C1 segment of cervical spinal cord (tissue), 14 donors: ENCODE measurements around the gene ACTR3.
A peak's percentile ranks its signal among the peaks of the same experiment; 100 is the strongest.

Source experiments
- DNase-seq, 14 donors: peaks; one replicate each; lab custom pipeline; 2025; lab: John Stamatoyannopoulos, UW

ACTR3 gene

DNA sequence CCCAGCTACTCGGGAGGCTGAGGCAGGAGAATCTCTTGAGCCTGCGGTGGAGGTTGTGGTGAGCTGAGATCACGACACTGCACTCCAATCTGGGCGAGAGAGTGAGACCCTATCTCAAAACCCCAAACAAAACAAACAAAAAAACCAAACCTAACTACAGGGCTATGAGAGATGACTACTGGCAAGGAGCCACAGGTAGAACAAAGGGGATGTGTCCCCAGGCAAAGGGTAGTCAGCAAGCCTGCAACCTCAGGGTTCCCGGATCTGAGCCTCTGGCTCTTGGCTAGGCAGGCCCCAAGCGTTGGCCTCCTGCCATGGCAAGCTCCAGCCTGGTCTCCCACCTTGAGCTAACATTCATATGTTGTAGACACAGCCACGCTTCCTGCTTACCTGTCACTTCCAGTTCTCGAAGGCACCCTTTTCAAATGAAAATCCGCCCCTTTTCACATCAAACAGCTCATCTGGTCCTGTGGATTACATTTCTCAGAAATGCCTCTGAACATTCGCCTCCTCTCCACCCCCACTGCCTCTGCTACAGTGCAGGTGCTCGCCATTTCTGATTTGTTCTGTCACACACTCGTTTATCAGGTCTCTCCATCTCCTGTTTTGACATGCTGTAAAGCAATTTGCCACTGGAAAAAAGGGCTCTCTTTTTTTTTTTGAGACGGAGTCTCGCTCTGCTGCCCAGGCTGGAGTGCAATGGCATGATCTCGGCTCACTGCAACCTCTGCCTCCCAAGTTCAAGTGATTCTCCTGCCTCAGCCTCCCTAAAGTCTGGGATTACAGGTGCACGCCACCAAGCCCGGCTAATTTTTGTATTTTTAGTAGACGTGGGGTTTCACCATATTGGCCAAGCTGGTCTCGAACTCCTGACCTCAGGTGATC is 13.1 kb upstream of the ACTR3 start:
- peak in 1 of 14 donors; percentile 44 for DNase-seq

DNA sequence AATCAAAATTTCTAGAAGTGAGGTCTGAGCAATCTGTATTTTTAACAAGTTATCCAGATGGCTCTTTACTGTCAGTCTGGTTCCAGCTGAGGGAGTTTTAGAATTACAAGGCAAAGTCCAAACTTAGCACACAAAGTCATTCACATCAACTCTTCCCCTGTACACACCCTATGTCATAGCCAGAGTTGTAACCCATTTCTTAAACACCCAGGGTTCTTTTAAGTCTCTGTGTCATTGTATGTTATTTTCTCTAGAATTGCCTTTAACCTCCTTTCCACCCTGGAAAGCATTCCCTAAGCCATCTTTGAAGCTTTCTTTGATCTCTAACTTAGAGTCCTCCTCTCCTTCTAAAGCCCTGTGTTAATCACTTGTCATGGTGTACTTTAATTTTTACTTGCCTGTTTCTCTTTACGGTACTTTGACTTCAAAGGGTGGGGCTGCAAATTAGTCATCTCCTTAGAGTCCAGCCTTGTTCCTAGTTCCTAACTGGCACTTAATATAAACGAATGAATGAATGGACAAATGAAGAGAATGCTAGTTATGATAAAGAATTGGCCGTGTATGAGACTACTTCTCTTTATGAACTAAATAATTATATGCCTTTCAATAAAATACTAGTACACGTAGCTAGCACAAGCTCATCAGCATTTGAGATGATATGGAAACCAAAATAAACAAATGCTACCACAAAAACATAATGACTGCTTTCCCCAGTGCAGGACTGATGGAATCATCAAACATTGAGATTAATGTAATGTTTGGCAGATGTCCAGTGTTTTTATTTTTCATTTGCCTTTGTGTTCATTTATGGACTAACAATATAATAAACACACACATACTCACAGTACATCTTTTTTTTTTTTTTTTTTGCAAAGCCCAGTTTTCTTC is 11.9 kb upstream of the ACTR3 start:
- DNase-seq, result no peak

DNA sequence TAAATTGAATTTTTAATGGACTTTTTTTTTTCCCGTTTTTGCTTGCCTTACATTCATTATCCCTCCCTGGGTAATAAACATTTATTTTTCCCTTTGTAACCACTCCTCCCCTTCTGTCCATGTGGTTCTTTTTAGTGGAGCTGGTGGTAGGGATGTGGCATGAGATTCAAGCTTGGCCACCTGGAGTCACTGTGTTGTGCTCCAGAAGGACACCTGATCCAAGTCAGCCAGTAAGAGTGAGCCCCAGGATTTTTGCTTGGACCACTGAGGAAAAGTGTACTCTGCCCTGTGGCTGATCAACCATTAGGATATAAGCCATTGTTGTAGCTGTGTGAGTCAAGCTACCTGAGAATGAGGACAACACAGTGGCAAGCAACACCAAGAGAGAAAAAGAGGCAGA is 11.1 kb upstream of the ACTR3 start:
- DNase-seq, result no peak

DNA sequence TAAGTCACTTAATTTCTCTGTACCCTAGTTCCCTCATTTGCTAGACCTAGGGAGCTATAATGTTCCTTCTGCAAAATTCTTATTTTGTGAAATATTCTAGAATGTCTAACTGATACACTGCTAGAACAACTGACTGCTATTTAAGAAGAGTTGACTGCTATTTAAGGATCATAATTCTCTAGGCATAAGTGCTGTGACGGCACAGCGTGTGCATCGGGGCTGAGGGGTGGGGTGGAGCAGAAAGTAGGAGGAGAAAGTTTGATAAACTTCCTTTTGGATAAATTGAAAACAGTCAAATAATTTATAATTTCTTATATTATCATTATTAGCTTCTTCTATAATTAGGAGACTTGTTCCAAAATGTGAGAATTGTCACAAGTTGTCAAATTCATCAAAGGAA is 10.4 kb upstream of the ACTR3 start:
- no peak for DNase-seq

DNA sequence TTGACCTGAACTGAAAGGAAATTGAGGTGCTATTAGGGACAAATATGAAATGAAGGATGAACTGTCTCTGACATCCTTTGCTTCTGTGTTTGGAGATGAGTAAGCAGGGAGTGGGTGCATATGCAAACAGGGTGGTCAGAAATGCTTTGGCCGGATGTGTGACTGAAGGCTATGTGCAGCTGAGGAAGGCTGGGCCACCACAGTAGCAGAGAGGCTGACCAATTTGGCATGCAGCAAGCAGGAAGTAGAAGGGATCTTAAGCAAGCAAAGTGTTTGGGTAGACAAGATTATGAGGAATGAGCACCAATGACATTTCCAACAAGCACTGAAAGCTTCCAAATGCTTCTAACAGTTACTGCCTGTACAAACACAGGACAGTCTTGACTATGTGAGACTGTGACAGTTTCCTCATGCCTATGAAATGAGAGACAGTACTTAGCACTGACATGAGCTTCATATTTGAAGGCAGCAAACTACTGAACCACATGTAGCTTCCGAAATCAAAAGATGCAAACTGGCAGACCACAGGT is 3.3 kb upstream of the ACTR3 start:
- DNase-seq, result peak in 5 of 14 donors; percentile 9 to 20 (median 17)

DNA sequence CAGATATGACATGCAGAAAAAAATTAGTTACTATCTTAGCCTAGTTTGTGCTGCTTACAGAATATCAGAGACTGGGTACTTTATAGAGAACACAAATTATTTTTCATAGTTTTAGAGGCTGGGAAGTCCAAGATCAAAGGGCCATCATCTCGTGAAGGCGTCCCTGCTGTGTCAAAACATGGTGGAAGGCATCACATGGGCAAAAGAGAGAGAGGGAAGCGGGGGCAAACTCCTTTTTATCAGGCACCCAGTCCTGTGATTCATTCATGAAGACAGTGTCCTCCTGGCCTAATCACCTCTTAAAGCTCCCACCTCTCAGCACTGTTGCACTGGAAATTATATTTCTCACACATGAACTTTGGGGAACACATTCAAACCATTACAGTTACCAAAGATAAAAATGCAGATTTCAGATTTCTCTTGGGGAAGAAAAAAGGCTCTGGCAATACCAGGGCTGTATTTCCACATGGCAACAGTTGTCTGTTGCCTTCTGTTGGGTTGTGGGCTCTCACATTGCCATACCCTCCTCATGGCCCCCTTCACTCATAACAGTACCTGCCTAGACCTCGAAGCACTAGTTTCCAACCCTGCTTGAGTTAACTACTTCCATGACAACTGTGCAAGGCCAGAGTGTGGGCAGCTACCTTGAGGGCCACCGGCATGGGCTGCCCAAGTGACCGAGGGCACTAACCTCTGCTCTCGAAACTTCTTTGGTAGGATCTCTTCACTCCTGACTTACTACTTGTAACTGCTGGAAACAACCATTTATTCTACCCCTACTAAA is 2.7 kb upstream of the ACTR3 start:
- no peak for DNase-seq

DNA sequence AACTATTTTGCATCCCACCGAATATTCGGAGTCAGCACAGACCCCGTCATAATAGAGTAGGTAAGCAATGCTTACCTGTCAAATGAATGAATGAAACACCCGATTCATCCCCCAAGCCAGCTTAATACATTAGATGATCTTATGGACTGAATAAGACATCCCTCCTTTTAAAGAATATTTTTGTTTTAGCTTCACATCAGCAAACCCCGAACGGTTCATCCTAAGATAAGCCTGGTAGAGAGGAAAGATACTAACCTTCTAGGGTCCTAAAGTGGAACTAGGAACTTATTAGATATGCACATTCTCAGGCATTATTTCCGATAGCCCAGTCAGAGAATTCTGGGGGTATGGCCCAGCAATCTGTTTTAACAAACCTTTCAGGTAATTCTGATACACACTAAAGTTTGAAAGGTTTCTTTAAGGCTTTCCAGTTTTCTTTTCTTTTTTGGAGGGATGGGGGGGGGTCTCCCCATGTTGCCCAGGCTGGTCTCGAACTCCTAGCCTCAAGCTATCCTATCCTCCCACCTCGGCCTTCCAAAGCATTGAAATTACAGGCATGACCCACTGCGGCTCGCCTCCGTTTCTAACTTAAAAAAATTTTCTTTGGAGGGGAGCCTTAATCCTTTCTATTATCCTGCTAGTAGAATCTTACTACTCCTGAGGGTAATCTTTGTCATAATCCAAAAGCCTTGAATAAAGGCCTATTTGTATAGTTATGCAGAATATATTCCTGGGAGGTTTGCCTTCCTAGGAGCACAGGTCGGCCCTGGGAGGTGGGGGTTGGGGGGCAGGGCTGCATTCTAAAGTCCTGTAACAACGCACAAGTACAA is 1.0 kb upstream of the ACTR3 start:
- DNase-seq, result no peak

DNA sequence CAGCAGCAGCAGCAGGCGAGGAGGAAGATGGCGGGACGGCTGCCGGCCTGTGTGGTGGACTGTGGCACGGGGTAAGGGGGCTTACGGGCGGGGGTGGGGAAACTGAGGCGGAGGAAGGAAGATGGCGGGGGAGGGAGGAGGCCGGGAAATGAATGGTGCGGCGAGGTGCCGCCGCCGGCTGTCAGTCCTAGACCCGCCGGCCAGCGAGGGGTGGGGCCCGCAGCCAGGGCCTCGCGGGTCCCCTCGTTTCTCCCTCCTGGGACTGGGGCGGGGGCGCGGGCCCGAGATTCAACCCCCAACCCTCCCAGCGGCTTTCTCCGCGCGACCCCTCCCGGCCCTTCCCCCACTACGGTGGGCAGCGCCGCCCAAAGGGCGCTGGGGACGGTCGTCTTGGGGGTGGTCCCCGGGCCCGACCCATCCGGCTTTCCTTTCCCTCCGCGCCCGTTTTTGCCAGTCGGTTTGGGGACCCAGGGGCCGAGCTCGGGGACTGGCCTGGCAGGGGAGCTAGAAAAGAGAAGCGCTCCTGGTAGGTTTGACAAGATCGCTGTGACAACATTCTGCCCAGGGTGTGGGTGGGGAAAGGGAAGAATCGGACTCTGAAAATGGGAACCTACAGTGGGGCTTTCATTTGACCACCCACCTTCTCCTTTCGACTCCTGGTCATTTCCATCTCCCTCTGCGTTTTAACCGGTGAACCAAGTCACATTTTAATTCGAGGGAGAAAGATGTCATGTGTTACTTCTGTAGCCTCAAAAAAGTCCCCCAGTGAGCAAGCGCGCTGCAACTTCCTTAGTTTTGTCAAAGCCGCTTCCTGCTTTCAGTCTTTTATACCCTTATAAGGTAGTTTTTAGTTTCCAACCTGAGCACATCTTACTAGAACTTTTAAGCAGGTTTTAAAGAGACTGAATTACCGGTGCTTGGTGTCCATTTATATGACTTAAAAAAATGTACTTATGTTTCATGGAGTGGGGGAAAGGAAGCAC is 655 bp downstream of the ACTR3 start:
- peak in 12 of 14 donors; percentile 45 to 81 (median 68) for DNase-seq

DNA sequence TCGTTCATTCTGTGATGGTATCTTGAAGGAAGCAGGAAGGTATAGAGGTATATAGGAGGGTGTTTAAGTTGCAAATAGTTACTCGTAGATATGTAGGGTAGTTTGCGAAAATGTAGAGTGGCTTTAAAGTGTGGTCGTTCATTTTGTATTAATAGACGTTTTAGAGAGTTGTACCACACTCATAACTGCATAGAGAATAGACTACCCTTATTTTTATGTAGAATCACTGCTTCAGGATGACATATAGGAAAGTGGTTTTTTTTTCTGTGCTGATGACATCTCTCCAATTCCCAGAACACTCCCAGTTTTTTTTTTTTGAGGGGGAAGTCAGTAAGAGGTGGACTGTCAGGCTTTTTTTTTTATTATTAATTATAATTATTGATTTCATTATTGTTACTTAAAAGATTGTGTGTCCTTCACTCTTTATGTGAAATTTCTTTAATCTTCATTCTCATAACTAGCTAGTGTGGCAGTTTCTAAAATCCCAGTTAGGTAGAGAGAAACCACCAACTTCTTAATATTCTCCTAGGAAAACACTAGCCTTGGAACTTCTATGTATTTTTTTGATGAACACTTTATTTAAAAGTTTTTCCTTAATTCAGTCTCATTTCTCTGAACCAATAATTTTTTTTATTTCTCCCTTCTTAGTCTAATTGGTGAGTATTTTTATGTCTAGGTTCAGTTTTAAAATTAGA is 1.5 kb downstream of the ACTR3 start:
- DNase-seq, result no peak

DNA sequence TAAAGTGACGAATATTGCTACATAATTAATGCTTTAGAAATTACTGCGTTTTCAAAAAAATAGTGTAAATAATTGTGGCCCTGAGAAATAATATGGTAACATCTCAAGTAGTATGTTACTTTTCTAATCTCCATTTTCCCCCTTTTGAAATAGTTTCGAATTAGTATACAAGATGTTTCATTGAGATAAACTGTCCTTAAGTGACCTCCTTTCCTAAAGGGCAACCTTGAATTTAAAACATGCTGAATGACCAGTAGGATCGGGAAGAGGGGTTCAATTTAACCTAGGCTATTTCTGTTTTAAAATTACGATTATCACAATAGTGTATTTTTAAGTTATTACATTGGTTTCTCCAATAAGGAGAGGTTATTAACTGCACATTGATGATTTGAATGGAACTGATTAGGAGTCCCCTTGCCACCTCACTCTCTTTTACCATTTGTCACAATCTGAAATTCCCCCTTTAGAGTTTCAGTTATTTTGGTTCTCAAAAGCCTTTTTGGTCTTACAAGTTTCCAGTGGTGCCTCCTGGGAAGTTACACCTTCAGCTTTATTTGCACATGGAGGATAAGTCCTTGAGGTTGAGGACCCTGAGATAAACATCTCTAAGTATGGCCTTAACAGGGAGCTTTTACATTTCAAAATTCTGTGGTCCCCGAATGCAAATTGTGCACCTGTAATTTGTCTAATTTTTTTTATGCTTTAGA is 2.3 kb downstream of the ACTR3 start:
- no peak for DNase-seq

DNA sequence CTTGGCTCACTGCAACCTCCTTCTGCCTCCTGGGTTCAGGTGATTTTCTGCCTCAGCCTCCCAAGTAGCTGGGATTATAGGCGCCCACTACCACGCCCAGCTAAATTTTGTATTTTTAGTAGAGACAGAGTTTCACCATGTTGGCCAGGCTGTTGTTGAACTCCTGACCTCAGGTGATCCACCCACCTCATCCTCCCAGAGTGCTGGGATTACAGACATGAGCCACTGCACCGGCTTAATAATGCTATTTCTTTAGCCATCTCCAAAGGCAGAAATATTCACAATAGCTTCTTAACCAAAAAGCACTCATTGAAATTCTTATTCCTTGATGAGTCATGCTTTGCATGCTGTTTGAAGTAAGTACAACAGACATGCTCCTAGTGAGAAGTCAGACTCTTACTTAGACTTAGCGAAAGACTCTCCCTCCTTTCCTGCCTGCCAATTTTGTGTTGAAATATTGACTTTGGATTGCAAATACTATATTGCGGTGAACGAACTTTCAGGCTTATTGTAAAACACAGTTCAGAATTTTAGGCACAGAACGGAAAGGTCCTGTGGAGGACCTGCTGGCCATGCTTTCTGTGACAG is 4.4 kb downstream of the ACTR3 start:
- no peak for DNase-seq

DNA sequence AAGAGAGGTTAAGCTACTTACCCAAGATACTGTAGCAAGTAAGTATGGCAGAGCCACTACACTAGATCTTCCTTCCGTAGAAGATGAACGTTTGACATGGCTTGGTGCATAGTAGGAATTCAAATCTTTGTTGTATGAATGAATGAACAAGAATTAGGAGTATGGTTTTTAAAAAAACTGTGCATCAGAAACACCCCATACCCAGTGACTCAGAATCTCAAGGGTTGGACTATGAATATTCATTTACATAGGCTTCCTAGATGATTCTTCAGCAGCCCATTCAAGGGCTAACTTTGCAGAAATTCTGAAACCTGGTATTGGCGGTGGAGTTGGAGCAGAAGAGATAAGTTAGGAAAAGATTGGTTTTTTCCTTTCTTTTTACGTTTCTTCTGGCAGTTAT is 5.4 kb downstream of the ACTR3 start:
- DNase-seq, result no peak

DNA sequence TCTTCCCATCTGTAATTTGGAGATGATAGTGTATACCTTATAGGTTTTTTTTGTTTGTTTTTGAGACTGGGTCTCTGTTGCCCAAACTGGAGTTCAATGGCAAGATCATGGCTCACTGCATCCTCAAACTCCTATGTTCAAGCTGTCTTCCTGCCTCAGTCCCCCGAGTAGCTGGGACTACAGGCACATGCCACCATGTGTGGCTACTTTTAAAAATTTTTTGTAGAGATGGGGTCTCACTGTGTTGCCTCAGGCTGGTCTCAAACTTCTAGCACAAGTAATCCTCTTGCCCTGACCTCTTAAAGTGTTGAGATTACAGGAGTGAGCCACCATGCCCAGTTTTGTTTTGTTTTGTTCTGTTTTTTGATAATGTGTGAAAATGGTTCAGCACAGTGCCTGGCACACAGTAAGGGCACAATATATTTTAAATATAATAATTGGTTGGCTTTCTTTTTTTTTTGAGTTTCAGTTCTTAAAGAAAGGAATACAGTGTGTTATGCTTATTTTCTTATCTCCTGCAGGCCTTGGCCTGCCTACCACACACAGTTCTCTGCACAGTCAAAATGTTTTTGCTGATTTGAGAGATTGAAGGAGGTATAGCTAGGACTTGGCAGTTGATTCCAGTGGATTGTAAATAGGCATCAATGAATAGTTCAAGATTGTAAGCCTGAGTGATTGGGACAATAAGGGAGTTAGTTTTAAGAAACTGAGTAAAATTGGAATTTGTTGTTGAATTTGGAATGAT is 6.1 kb downstream of the ACTR3 start:
- DNase-seq, result no peak

DNA sequence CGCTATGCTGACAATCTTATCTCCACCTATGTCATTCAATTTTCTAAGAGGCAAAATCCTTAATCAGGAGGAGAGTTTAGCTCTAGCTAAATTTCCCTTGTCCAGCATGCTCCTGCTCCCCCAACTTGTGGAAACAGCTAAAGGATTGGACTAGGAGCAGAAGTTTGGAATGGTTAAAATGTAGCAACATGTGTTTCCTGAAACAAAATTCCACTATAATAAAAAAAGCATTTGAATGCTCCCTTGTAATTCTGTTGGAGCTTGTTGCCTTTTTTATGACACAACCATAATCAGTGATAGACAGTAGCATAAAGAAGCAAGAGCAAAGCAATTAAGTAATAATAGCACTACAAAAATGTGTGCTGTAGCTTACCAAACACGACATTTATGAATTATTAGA is 6.9 kb downstream of the ACTR3 start:
- no peak for DNase-seq

DNA sequence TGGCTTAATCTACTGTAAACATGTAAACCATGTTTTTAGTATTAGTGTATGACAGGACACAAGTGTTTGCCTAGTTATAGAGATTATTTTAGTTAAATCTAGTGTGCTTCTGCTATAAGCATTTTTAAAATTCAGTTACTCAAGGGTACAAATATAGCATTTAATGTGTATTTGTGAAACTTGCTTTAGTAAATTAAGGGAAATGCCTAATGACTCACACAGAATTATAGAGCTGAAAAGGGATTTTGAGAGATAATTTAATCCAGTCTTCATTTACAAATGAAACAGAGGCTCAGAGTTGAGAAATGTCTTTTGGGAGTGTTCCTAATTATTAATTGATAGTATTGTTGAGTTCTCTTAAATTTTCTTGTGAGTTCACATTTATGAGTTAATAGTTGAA is 8.2 kb downstream of the ACTR3 start:
- DNase-seq, result no peak

DNA sequence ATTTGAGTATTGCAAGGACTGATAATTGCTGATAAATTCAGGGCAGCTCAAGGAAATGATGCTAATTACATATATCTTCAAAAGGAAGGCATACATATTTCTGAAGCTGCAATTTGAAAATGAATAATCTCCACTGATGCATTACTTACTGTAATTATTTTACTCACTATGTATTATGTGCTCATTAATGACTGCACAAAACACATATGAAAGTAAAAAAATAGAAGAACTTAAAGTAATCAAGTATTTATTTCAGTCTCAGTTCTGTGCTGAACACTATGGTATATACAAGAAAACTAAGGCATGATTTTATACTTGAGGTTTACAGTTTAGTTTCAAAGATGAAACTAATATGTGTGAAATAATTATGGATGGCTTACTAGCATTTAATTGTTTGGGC is 9.3 kb downstream of the ACTR3 start:
- no peak for DNase-seq

DNA sequence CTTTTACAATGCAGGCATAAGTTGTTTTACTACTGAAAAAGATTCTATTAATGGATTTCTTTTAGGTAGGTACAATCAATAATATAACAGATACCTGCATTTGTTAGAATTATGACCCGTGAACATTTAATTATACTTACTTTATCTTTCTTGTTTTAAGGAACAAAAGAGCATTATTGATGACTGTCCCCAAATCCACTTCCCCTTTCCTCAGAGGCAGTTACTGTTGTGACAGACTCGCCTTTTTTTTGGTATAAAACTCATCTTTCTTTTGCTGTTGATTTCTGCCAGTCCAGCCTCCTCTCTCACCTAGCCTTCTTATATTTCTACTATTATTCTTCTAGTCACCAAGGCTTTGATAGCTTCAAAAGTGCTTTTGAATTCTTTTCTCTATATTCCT is 12.1 kb downstream of the ACTR3 start:
- no peak for DNase-seq
